Thyroid gland (tissue), 4 donors: Measurements from ENCODE around the gene GOLGA6L9. TPM values are rescaled to one million over a fixed set of nuclear protein-coding genes. Genes with fewer than 3 reads are reported as not detected.
"Not testable (repeated sequence)": the region's sequence is repeated elsewhere in the genome, so short reads cannot be mapped to it uniquely, and the experiment has no call there.

Experiments used
- DNase-seq, 2 donors: peaks; one replicate each; pipeline ENCODE4 v3.0.0-alpha.2; 2019
- H3K27ac ChIP-seq, 3 donors: fragments of 200-600 bp; sonication (generic); 1 replicate in 2 of 3; 2 replicates in 1 of 3; pipeline ENCODE4 v1.5.1; 2016 to 2019; ENCODE audit warnings: mild to moderate bottlenecking in 1 of 3, moderate library complexity in 1 of 3
- H3K27me3 ChIP-seq: fragments of 200-600 bp; sonication (generic); one replicate; pipeline ENCODE4 v1.5.1; 2019
- H3K36me3 ChIP-seq, 2 donors: fragments of 200-600 bp; sonication (generic); one replicate each; pipeline ENCODE4 v1.5.1; 2016 to 2019
- H3K4me1 ChIP-seq, 2 donors: fragments of 200-600 bp; sonication (generic); one replicate each; pipeline ENCODE4 v1.5.1; 2017 to 2019
- H3K4me3 ChIP-seq, 3 donors: fragments of 200-600 bp; sonication (generic); replicated peaks in 1 of 3; 1 replicate in 2 of 3; 2 replicates in 1 of 3; pipeline ENCODE4 v1.5.1; 2016; ENCODE audit warnings: mild to moderate bottlenecking in 1 of 3
- H3K9me3 ChIP-seq: fragments of 200-600 bp; sonication (generic); one replicate; pipeline ENCODE4 v1.5.1; 2017
- POLR2A ChIP-seq, 2 donors: fragments of 450-650 bp; IDR thresholded peaks; one replicate each; pipeline ENCODE4 v1.6.1; 2017; ENCODE audit warnings: antibody characterized with exemption in 2 of 2, mild to moderate bottlenecking in 2 of 2, moderate library complexity in 1 of 2
- WGBS, 2 donors: methylation state at CpG; one replicate each; pipeline ENCODE4 v1.1.5; 2017; 5-methylcytosine and 5-hydroxymethylcytosine counted together
- intact Hi-C: fragments of 100-400 bp; cut with DNase I; formaldehyde crosslinking; loops from one replicate; pipeline ENCODE4 v1.15.1; 2023
- total RNA-seq, 4 donors: library from RNA; depleted of rRNA; stranded (reverse); fragments of >200 nt; gene quantifications; one replicate each; pipeline ENCODE4 v1.2.3, GENCODE V29; 2016
- TF ChIP-seq, protein P1 (sequence below), 6 experiments: fragments of 200-600 bp in 3 of 6; fragments of 450-650 bp in 3 of 6; sonication (generic) in 3 of 6; IDR thresholded peaks; one replicate each; pipeline ENCODE4 v1.5.1; 2016 to 2019; ENCODE audit warnings: antibody characterized with exemption in 6 of 6, mild to moderate bottlenecking in 2 of 6, inconsistent platforms in 1 of 6, moderate library complexity in 1 of 6

The GOLGA6L9 gene
- total RNA-seq, 4 donors from 2014 or later, result 3.3 to 5.2 (median 3.7) TPM

DNA sequence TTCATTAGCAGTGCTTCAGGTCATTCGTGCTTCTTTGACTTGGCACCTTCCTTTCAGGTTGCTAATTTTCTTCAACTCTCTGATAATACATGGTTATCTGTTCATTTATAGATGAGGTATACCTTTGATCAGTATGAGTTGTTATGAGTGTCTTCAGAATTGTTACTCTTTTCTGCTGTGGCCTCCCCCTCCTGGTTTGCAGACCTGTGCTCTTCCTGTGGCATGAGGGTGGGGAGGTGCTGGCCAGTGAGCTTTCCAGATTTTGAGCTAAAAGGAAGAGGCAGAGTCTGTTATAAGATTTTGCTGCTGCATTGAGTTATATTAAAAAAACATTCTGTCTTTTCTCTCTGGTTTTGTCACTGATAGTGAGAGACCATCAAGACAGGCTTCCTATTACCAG, 30.8 kb upstream of the GOLGA6L9 start:
- Histone ChIP-seq H3K9me3 (no peaks in the 10 kb centered on the region), H3K4me1 (no peaks in the 10 kb centered on the region), H3K4me3 (no peak overlapping the region), H3K36me3 (no peaks in the 10 kb centered on the region), H3K27ac (no peak overlapping the region), H3K27me3 (no peaks in the 10 kb centered on the region)
- 88% methylated on average over 1 of the region's 1 CpG; no CpG with 5 or more reads in 1 of the 2 donors for WGBS, 2 donors
- TF ChIP-seq POLR2A (IDR thresholded peaks at IDR 0.05), result no peak
- TF ChIP-seq, protein P1, sequence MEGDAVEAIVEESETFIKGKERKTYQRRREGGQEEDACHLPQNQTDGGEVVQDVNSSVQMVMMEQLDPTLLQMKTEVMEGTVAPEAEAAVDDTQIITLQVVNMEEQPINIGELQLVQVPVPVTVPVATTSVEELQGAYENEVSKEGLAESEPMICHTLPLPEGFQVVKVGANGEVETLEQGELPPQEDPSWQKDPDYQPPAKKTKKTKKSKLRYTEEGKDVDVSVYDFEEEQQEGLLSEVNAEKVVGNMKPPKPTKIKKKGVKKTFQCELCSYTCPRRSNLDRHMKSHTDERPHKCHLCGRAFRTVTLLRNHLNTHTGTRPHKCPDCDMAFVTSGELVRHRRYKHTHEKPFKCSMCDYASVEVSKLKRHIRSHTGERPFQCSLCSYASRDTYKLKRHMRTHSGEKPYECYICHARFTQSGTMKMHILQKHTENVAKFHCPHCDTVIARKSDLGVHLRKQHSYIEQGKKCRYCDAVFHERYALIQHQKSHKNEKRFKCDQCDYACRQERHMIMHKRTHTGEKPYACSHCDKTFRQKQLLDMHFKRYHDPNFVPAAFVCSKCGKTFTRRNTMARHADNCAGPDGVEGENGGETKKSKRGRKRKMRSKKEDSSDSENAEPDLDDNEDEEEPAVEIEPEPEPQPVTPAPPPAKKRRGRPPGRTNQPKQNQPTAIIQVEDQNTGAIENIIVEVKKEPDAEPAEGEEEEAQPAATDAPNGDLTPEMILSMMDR (IDR thresholded peaks at IDR 0.05), result no peak
- DNase-seq, result no peak
- intact Hi-C loops, result no loop called here

DNA sequence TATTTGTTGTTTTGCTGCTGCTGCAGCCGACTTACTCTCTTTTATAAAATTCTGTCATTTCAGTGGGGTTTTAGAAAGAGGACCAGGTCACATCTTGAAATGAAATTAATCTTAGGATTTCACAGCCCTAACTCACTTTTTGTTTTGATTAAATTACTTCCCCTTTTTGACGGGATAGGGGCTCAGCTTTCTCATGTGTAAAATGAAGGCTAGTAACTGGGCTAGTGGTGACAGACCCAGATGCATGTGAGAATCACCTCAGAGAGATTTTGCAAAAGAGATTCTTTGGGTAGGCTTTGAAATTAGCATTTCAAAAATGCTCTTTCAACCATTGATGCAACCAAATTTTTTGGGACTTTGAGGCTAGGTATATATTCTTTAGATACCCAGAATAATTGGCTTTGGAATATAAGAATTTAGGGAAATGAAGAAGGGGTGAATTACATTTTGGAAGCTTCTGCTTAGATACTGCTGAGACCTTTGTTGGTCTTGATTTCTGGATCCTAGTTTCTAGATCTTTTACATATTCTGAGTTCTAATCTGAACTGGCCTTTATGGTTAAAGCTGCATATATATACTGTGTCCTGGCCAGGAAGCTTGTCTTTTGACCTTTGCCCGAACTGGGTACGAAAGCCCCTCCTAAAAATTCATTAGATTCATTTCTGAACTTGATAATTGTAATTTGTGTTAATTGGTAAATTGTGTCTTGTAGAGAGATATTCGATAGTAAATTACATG, 30.1 kb upstream of the GOLGA6L9 start:
- H3K9me3 ChIP-seq, DNase-seq, H3K27me3 ChIP-seq, H3K27ac ChIP-seq, H3K4me1 ChIP-seq, H3K36me3 ChIP-seq, H3K4me3 ChIP-seq, intact Hi-C loops: not testable (repeated sequence)
- 90 to 92% methylated on average over 5 of the region's 5 CpGs for WGBS, 2 donors

DNA sequence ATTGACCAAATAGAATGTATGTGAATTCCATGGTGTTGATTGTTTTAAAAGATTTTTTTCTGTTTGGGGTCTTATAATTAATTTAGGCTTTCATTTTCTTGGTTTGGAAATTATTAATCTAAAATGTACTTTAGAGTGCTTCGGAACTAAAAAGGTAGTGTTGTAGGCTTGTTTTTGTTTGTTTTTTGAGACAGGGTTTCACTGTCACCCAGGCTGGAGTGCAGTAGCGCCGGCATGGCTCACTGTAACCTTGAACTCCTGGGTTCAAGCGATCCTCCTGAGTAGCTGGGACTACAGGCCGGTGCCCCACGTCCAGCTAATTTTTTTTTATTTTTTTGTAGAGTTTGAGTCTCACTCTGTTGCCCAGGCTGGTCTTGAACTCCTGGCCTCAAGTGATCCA, 27.7 kb upstream of the GOLGA6L9 start:
- H3K4me1 ChIP-seq, DNase-seq, H3K9me3 ChIP-seq, H3K27me3 ChIP-seq, H3K4me3 ChIP-seq, intact Hi-C loops, H3K36me3 ChIP-seq, H3K27ac ChIP-seq: not testable (repeated sequence)
- 94 to 96% methylated on average over 6 of the region's 6 CpGs for WGBS, 2 donors

DNA sequence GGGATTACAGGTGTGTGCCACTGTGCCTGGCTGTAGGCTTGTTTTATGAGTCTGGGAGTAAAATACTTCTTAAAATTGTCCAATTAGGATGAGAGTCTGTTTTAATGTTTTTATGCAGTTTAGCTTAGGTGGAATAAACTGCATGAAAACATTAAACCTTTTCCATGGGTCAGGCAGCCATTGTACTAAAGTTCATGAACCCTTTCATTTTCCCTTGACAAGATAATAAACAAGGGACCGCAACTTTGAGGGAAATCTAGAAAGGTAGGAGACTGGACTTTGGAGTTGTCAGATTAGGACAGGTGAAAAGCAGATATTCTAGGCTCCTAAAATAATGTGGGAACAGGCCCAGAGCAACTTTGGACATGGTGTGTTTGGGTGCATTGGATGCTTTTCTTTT, 27.3 kb upstream of the GOLGA6L9 start:
- H3K4me1 ChIP-seq, DNase-seq, intact Hi-C loops, H3K36me3 ChIP-seq, H3K4me3 ChIP-seq, H3K27me3 ChIP-seq, H3K27ac ChIP-seq, H3K9me3 ChIP-seq: not testable (repeated sequence)
- WGBS, 2 donors, result 92% methylated on average over 1 of the region's 1 CpG

DNA sequence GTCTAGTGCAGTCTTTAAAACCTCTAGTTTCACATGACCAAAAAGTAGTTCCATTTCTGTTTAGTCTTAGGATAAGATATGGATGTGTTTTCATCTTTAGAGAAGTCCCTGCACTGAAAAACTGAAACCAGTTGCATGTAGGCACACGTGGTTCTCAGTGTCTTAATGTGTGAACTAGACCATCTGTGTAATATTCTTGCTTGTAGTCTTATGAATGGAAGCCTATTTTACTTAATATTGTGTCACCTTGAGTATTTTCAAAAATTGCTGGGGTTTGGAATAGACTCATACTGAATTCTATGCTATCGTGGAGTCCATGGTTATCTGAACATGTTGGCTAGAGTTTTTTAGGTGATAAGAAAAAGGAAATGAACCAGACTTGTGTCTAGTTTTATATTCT, 23.4 kb upstream of the GOLGA6L9 start:
- DNase-seq, intact Hi-C loops: not testable (repeated sequence)
- WGBS, 2 donors, result 84 to 89% methylated on average over 2 of the region's 2 CpGs

DNA sequence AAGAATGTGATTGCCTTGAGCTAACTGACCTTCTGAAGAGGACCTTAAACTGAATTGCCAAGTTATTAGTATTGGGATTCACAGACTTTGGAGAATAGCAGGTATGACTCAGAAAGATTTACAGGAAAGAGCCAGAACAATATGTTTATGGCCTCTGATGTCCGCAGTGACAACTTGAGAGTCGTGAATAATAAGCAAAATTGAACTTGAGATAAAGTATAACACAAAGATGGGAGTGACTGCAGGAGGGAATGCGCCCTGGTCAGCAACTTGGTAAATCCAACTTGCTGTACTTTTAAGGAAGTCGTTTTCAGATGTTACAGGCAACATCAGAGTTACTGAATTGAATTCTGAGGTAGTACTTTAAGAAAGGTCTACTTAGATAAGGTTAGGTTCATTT, 19.3 kb upstream of the GOLGA6L9 start:
- intact Hi-C loops, H3K36me3 ChIP-seq, H3K27ac ChIP-seq, H3K4me3 ChIP-seq, H3K27me3 ChIP-seq, H3K9me3 ChIP-seq, DNase-seq, H3K4me1 ChIP-seq: not testable (repeated sequence)
- 77 to 79% methylated on average over 4 of the region's 4 CpGs for WGBS, 2 donors

More for the DNA sequence above, 23.4 kb upstream of the GOLGA6L9 start:
- H3K27me3 ChIP-seq, H3K27ac ChIP-seq, H3K4me3 ChIP-seq, H3K36me3 ChIP-seq, H3K9me3 ChIP-seq, H3K4me1 ChIP-seq: not testable (repeated sequence)

DNA sequence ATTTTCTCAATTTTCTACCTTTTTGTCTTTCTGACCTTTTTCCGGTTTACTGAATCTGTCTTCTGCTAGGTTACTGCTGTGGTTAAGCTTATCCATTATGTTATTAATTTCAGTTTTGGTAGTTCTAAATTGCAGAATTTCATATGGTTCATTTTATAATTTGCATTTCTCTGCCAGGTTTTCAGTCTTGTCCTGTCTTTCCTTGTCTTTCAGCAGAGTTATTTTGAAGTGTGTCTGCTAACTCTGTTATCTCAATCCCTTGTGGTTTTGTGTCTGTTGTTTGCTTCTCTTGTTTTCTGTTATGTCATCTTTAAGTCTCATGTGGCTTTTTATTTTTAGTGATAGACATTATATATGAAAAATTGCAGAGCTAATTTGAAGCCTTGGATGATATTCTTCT, 18.0 kb upstream of the GOLGA6L9 start:
- intact Hi-C loops, H3K4me1 ChIP-seq, H3K27ac ChIP-seq, H3K4me3 ChIP-seq, H3K27me3 ChIP-seq, H3K9me3 ChIP-seq, DNase-seq, H3K36me3 ChIP-seq: not testable (repeated sequence)
- 98 to 100% methylated on average over 1 of the region's 1 CpG for WGBS, 2 donors

DNA sequence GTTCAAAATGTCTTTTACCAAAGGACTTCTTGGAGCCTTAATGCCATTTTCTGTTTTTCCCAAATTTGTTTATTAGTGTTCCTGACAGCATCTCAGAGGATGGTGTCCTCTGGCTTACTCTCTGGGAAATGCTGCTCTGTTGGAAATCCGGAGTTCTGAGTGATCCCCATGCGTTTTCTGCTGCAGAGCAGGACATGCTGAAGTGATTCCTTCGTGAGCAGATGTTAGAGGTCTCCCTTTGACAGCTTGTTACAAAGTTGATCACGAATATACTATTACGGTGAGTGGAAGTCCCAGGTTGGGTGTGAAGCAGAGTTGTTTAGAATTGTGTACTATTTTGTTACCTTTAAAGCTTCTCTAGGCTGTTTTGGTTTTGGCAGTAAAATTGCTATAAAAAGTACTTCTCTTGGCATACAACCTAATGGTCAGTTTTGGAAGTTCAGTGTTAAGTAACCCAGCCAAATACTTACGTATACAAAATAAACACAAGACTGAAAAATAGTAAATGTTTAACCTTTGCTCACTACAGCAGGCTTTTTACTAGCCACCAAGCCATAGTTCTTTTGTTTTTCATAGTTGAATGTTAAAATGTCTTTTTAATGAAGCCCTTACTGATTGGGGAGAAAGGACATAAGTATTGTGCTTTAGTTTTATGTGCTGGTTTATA, 15.0 kb upstream of the GOLGA6L9 start:
- H3K9me3 ChIP-seq, H3K27ac ChIP-seq, DNase-seq, H3K4me1 ChIP-seq, H3K27me3 ChIP-seq, H3K36me3 ChIP-seq, intact Hi-C loops, H3K4me3 ChIP-seq: not testable (repeated sequence)
- 81 to 82% methylated on average over 6 of the region's 6 CpGs for WGBS, 2 donors

DNA sequence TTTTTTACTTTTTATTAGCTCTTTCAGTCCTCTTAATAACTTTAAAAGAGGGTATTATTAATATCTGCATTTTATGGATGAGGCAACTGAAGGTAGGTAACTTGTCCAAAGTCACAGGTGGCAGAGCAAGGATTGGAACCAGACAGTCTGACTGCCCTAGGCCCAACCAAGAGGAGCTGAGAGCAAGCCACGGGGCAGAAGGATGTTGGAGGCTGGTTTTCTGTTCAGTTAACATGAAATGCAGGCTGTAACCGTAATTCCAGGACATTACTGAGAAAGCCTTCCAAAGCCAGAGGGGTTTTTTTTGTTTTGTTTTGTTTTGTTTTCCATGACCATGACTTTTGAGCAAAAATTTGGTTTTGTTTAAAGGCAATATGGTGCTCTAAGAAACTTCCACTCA, 9.1 kb upstream of the GOLGA6L9 start:
- WGBS, 2 donors, result 87 to 97% methylated on average over 2 of the region's 2 CpGs

DNA sequence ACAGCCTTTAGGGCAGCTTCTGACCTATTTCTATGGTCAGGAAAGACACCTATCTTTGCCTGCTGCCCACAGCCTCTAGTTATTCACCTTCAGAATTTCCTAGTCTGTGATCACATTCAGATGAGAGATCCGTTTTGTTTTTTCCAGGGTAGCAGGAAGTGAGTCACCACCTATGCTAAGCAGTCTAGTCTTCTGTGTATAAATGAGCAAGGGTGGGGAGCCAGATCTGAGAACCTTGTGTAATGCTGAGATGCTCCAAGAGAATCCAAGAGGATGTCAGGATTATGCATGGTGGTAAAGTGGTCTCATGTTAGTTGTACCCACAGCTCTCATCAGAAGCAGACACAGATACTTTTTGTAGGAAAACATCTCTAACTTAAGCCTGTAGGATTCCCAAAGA, 8.7 kb upstream of the GOLGA6L9 start:
- DNase-seq, H3K36me3 ChIP-seq, H3K4me1 ChIP-seq, intact Hi-C loops, H3K27me3 ChIP-seq, H3K4me3 ChIP-seq, H3K27ac ChIP-seq, H3K9me3 ChIP-seq: not testable (repeated sequence)
- WGBS, 2 donors, result no CpG with 5 or more reads among the region's 1 CpG

More for the DNA sequence above, 9.1 kb upstream of the GOLGA6L9 start:
- H3K4me3 ChIP-seq, H3K4me1 ChIP-seq, intact Hi-C loops, H3K27me3 ChIP-seq, H3K36me3 ChIP-seq, H3K9me3 ChIP-seq, DNase-seq, H3K27ac ChIP-seq: not testable (repeated sequence)

DNA sequence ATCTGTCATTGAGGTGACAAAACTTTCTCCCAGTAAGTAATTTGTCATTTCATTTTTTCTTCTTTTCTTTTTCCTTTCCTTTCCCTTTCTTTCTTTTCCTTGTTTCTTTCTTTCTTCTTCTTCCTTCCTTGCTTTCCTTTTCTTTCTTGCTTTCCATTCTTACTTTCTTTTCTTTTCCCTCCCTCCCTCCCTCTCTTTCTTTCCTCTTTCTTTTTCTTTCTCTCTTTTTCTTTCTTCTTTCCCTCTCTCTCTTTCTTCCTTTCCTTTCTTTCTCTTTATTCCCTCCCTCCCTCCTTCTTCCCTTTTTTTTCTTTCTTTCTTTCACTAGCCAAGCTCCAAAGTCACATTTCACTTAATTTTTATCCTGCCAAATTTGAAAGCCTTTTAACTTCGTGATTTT, 2.5 kb upstream of the GOLGA6L9 start:
- H3K9me3 ChIP-seq, H3K27me3 ChIP-seq, DNase-seq, H3K36me3 ChIP-seq, H3K27ac ChIP-seq, intact Hi-C loops, H3K4me3 ChIP-seq, H3K4me1 ChIP-seq: not testable (repeated sequence)
- 90 to 96% methylated on average over 1 of the region's 1 CpG for WGBS, 2 donors
